Raji (cell line): ENCODE results near the gene CST2.

Experiments used
- POLR2A ChIP-seq: IDR thresholded peaks from 2 replicates; pipeline ENCODE4 v1.6.1; 2011; ENCODE audit warnings: low read depth, low read length, control low read depth; ENCODE audit not compliant: insufficient read depth

The CST2 gene

GRCh38 chr20:23826541-23827021 lies at the start of gene CST2:
Gene CST2 (minus strand): TSS chr20:23826729. CDS start chr20:23826660, 69 bp downstream.
- no peak for TF ChIP-seq POLR2A

GRCh38 chr20:23875606-23876237 lies 49.2 kb upstream of the CST2 start:
- TF ChIP-seq POLR2A: no peak

GRCh38 chr20:23874747-23875146 lies 48.2 kb upstream of the CST2 start:
- TF ChIP-seq POLR2A: no peak

GRCh38 chr20:23873370-23874015 lies 47.0 kb upstream of the CST2 start:
- no peak for TF ChIP-seq POLR2A

- no peak for TF ChIP-seq POLR2A
These were observed 45.5 kb upstream of the CST2 start for GRCh38 chr20:23872065-23872464.

GRCh38 chr20:23870461-23870860 lies 43.9 kb upstream of the CST2 start:
- no peak for TF ChIP-seq POLR2A

GRCh38 chr20:23869520-23869919 lies 43.0 kb upstream of the CST2 start:
- no peak for TF ChIP-seq POLR2A

GRCh38 chr20:23868321-23868720 lies 41.8 kb upstream of the CST2 start:
- no peak for TF ChIP-seq POLR2A

GRCh38 chr20:23867152-23867776 lies 40.7 kb upstream of the CST2 start:
- no peak for TF ChIP-seq POLR2A

- no peak for TF ChIP-seq POLR2A
These were observed 31.6 kb upstream of the CST2 start for GRCh38 chr20:23857962-23858595.

- no peak for TF ChIP-seq POLR2A
These were observed 30.2 kb upstream of the CST2 start for GRCh38 chr20:23856736-23857135.

GRCh38 chr20:23856226-23856625 lies 29.7 kb upstream of the CST2 start:
- TF ChIP-seq POLR2A: no peak

- no peak for TF ChIP-seq POLR2A
These were observed 15.2 kb upstream of the CST2 start for GRCh38 chr20:23841693-23842092.

- TF ChIP-seq POLR2A: no peak
These were observed 9.2 kb upstream of the CST2 start for GRCh38 chr20:23835716-23836115.

GRCh38 chr20:23832775-23833513 lies 6.4 kb upstream of the CST2 start:
- TF ChIP-seq POLR2A: no peak

- TF ChIP-seq POLR2A: no peak
These were observed 2.8 kb downstream of the CST2 start for GRCh38 chr20:23823621-23824324.
